Cerebellar nuclear complex (tissue), 1 donor: ENCODE results near the gene COPA.

ENCODE experiments used
- DNase-seq, 2 experiments: peaks; one replicate each; lab custom pipeline; 2025; lab: John Stamatoyannopoulos, UW

The COPA gene

DNA sequence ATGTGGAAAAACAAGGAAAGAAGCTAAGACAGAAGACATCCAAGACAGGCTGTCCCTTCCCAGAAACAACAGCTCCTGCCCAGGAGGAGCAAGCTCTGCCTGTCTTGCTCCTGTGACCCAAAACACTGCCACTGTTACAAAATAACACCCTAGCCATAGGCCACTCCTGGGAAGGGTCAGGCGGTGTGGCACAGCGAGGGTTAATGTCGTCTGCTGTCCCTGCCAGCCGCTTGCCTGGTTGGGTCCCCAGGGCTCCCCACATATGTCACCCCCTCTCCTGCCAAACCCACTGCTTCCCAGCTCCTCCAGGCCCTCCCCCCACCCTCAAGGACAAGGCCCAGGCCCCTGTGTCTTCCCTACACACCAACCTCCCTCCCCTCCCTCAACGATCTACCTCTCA is 20.0 kb upstream of the COPA start:
- DNase-seq = peak; percentile 24 to 25

DNA sequence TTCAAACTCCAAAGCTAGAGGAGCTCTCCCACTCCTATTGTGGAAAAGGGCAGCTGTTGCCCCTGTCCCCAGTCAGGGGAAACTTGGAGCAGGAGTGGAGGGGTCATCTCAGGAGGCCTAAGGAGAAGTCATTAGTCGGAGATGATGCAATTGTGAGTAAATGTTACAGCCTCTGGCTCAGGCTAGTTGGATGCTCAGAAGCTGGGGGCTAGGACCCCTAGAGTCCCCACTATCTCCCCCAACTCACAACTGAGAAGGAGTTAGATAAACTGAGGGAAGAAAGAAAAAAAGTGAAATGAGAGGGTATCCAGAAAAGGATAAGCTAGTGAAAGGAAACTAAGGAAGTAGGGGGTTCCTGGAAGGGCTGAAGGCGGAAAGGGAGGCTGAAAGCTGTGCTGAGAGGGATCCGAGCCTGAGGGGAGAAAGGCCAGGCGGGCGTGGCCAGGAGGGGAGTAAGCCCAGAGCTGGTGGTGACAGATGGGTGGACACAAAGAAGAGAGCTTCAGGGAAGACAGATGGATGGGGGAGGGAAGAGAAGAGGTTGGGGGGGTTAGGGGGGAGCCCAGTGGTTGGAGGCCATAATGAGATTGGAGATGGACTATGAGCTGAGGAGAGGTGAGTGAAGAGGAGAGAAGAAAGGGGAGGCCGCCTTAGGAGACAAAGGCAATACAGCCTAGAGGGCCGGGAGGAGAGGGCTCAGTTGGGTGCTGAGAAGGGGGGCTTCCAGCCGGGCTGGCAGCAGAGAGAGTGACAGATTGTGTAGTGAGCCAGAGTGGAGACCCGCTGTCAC is 19.3 kb upstream of the COPA start:
- no peak for DNase-seq

DNA sequence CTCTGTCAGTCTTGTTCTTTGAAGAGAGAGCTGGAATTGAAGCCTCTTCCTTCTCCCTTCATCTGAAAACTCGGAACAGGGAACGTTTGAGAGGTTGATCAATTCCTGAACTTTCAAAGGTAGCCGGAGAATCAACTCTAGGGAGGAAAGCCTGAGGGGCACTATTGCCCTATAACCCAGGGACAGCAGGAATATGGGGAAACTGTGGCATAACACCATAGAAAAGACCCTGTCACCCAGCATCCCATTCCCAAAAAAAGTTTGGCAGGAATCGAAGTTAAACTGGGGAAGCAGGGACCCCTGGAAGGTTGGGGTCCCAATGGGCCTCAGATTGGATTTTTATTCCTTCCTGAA is 18.7 kb upstream of the COPA start:
- no peak for DNase-seq

DNA sequence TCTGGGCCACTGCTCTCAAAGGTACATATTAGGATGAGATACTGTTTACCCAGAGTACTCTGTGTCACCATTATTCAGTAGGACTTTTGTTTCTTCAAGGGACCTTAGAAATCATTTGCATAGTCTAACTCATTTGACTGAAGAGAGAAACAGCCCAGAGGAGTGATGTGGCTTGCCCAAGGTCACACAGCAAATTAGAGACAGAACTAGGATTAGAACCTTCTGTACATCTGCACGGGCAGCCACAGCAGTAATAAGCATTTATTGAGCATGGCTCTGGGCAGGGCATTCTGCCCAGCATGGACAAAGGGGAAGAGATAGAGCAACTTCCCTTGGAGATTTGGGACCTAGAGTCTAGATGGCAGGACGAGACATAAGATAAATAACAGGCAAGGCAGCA is 18.1 kb upstream of the COPA start:
- DNase-seq = no peak

DNA sequence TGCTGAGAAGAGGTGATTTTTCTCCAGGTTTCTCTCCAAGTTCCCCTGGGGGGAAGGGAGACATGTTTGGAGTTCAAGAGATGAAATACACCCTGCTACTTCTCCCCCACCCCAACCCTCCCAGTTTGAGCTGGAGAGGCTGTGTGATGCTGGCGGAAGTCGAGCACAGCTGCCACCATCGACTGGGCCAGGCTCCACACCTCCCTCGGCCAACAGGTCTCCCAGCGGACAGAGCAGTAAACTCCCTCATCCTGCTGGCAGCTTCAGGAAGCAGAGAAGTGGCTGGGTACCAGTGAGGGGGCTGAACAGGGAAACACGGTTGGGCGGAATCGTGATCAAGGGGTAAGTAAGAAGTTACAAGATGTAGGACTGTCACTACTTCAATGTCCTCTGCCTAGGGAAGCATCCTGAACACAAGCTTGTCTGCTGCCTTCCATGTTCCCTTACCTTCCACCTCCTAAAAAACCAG is 17.2 kb upstream of the COPA start:
- no peak for DNase-seq

DNA sequence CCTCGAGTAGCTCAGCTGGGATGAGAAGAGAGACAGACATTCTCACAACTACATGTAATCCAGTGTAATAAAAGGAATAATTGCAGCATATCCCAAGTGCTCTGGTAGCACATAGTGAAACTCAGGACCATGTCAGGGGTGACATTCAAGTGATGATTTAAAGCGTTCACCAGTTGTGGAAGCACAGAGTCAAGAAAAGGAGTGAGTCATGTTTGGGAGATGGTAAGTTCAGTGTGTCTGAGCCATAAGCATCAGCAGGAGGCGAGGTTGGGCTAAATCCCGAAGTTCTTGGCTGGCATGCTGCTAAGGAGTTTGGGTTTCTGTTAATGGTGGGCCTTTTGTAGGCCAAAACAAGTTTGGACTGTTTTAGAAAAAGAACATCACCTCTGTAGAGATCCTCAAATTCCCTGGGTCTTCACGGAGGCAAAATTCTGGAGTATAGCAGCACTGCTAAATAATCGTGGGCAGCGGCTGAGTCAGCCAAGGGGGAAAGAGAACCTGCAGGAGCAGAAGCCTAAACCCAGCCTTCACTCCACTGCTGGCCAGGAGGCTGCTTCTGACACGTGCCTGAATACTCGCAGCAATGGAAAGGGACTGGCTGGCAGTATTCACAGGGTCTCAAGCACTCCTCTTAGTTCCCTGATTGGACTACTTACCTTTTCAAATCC is 16.6 kb upstream of the COPA start:
- no peak for DNase-seq

DNA sequence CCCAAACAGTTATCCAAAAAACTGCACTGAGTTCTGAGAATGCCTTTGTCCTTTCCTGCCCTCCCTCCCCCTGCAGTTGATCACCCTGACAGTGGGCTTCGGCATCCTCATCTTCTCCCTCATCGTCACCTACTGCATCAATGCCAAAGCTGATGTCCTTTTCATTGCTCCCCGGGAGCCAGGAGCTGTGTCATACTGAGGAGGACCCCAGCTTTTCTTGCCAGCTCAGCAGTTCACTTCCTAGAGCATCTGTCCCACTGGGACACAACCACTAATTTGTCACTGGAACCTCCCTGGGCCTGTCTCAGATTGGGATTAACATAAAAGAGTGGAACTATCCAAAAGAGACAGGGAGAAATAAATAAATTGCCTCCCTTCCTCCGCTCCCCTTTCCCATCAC is 15.0 kb upstream of the COPA start:
- DNase-seq = no peak

DNA sequence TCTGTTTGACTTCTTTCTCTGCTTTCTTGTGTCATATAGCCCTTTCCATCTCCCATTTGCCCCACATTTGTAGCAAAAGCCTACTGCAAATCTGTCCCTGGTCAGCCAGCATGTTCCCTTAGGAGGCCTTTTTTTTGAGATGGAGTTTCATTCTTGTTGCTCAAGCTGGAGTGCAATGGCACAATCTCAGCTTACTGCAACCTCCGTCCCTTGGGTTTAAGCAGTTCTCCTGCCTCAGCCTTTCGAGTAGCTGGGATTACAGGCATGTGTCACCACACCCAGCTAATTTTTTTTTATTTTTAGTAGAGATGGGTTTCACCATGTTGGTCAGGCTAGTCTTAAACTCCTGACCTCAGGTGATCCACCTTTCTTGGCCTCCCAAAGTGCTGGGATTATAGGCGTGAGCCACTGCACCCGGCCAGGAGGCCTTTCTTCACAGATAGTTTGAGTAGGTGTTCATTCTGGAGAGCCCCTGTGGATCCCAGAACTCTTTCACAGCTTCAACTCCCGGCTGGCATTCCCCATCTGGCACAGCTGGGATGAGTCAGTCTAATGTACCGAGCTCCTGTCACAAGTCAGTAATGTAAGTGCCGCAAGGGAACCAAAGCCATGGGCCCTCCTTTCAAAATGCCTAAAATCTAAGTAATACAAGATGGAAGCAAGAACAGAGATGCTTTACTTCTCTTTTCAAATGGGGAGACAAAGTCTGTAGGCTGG is 14.4 kb upstream of the COPA start:
- DNase-seq = no peak

DNA sequence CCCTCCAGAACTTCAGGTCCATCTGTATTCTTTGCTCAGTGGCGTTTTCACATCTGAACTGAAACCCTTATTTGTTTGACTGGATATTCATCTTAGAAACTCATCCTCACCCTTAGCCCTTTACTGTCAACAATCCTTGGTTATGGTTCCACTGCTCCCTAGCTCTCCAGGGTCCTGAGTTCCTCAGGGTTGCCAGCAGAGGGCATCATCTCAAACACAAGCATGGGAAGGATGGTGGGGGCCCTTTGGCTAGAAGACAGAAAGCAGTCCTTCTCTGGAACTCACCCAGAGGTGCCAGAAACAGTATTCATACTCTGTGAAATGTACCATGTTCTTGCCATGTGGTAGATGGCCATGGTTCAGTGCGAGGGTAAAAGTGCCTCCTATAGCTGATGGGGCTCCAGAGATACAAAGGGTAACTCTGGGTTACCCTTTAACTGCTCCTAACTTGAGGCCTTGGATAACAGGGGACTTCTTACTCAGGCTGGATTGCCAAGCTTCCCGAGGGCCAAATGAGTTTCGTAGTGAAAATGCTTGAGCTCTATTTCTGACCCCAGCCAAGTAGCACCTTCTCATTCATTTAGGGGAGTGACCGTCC is 11.4 kb upstream of the COPA start:
- DNase-seq = no peak

DNA sequence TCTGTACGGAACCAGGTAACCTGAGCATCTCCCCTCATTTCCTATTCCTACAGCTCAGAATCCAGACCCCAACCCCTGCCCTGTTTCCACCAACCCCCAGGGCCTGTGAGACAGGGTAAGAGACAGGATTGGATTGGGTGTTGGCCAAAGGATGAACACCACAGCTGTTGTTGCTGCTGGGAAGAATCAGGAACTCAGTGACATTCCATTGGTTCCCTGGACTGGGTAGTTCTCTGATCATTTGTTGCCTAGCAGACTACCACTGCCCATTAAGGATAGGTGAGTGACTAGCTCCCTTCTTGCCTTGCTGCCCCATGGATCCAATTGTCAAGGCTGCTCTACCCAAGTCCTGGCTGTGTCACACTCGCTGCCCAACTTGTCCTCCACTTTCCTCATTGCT is 10.2 kb upstream of the COPA start:
- no peak for DNase-seq

DNA sequence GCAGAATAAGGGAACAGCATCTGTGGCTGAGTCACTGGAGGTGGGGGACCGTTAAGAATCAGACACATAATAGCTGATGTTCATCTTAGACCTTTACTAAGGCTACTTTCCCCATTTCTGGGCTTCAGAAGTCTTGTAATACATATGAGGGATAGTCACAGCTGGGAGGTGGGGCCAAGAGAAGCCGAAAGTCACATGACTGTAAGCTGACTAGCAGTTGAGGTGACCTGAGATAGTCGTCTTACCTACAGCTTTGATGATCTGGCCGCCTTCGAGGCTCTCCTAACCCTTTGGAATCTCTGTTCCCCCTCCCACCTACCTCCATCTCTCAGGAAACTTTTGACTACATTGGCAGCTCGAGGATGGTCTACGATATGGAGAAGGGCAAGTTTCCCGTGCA is 9.5 kb upstream of the COPA start:
- no peak for DNase-seq

DNA sequence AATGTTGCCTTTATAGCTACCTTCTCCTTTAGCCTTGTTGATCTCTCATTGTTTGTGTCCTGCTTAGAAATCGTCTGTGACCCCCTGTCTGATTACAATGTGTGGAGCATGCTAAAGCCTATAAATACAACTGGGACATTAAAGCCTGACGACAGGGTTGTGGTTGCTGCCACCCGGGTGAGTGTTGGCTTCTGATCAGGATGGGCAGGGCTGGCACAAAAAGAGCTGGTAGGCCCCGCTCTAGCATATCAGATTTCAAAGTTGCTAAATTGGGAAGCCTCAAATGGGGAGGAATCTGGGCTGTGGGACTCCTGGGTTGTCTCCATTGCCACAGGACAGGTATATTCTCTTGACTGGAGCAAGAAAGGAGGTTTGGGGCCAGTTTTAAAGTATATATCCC is 8.6 kb upstream of the COPA start:
- DNase-seq = no peak

DNA sequence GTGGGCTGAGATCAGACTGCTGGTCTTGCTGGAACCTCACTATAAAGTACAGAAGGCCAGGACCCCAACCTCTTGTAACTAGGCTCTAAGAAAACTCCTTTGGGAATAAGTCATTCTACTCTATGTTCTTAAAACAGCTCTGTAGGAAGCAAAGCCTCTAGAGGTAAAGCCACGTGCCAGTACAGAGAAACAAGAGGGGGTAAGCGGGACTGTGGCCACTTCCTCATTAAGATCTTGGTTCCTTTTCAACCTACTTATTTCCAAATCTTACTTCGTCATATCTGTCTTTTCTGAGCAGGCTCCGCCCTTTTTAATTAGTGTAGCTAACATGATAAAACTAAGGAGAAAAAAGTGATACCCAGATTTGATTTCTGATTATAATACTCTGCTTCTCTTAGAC is 3.9 kb upstream of the COPA start:
- no peak for DNase-seq

DNA sequence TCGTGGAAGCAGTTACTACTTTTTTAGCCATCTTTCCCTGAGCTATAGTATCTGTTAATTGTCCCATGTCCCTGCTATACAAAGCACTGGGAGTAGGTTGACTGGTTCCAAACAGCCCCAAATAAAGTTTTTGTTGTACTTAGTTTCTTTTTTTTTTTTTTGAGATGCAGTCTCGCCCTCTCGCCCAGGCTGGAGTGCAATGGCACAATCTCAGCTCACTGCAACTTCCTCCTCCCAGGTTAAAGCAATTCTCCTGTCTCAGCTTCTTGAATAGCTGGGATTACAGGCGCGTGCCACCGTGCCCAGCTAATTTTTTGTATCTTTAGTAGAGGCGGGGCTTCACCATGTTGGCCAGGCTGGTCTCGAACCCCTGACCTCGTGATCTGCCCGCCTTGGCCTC is 3.4 kb upstream of the COPA start:
- no peak for DNase-seq

DNA sequence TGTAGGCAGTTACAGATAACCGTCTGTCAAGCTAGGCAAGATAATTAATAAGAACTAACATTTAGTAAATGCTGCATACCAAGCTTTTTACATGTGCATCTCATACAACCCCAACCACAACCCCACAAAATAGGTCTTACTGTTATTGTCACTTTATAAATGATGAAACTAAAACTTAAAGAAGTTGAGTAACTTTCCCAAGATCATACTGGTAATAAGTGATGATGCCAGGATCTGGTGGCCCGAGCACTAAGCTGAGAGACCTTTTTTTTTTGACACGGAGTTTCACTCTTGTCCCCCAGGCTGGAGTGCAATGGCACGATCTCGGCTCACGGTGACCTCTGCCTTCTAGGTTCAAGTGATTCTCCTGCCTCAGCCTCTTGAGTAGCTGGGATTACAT is 1.9 kb upstream of the COPA start:
- no peak for DNase-seq

DNA sequence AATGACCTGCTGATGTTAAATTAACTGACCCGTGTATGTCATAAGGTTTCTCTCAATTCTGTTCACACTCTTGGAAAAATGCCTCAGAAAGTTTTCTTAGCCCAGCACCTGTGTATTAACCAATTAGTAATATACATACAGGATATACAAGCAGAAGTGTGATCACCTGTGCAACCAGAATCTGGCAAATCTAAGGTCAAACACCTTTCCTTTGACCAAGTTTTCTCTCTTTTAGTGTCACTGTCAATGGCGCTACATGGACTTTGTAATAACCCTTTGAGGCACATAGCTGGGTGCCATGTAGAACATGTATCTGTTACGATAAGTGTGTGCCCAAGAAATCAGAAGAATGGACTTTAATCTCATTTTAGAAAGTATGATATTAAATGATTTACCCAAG is 1.2 kb upstream of the COPA start:
- DNase-seq = no peak

DNA sequence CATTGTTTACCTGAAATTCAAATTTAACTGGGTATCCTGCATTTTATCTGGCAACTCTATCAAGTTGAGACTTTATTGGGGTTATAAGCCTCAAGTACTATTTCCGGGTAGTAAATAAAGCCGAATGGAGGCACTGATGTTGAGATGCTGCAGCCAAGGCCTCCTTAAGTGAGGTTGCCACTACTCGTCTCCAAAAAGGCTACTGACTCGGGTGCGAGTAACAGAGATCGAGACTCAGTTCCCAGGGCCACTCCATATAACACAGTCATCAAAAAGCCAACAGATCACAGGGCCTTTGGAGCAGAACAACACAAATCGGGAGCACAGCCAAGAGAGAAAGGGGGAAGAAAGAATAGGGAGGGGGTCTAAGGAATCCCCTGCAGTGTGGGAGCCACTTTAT is 524 bp downstream of the COPA start:
- DNase-seq = no peak

DNA sequence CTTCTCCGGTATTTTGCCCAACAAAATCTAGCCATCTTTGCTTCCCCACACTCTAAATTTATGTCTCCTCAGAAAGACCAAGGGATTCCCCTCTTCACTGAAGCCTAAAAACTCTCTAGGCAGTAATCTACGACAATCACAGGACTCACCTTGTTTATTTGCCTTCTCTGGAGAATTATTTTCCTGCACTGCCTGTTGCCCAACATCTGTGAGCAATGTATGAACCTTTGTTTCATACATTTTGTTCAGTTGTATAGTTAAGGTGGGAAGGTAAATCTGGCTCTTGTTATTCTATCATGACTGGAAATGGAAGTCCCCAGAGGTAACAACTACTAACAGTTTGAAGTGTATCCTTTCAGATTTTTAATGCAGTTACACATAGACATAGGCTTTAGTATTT is 2.2 kb downstream of the COPA start:
- no peak for DNase-seq

DNA sequence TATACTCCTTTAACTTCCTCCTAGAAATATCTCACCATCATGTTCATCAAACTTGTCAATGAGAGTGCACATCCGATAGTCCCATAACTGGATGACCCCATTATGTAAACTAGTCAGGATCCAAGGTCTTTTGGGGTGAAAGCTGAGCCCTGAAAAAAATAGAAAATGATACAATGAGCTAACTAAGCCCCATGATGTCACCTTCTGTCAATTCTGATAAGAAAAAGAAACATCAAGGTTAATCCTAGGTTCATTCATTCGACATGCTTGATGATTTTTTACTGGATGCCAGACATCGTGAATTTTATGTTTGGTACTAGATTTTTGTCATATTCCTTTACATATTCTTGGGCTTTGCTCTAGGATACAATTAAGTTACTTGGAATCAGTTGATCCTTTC is 2.9 kb downstream of the COPA start:
- no peak for DNase-seq

DNA sequence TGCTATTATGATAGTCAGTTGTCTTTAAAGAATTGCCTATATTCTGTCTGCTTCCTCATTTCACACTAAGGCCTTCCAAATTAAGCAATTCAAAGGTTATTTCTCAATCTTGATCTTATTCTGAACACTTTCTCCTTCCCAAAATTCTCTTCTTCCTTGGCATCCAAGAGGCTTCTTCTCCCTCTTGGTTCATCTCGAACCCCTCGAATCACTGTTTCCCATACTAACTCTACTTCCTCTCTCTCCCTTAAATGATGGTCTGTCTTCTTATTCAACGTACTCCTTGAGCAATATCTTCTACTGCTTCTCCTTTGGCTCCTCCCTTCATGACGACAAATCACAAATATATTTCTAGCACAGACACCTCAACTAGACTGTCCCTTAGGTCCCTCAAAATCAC is 4.5 kb downstream of the COPA start:
- no peak for DNase-seq

DNA sequence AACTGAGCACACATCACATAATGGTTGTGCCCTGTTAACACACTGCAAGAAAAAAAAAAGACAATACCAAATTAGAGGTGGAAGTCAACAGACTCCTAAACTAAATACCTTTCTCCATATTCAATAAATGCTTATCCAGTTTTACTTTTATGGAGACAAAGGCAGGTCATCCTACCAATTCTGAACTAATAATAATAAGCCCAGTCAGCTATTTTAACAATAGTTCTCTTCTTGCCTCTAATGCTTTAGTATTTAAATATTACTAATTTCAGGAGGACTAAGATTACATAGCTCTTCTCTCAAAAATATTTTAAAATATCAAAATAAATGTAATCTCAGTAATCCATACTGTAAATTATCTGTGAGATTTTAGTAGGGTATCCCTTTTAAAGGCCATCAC is 10.5 kb downstream of the COPA start:
- no peak for DNase-seq

DNA sequence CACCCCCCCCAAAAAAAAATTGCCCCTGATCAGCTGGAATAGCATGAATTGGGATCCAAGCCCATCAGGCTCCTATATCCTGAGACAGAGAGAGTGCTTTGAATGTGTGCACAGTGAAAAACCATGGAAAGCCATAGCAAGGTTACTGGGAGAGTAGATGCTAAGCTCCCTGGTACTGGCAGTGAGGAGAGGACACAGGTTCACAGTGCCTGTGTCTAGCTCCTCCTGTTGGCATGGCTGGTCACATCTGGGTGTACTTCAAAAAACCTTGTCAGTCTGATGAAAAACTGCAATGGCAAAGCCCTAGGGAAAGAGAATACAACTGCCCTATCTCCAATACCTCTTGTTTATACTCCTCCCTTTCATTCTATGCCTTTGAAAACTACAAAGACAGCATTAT is 12.9 kb downstream of the COPA start:
- no peak for DNase-seq

DNA sequence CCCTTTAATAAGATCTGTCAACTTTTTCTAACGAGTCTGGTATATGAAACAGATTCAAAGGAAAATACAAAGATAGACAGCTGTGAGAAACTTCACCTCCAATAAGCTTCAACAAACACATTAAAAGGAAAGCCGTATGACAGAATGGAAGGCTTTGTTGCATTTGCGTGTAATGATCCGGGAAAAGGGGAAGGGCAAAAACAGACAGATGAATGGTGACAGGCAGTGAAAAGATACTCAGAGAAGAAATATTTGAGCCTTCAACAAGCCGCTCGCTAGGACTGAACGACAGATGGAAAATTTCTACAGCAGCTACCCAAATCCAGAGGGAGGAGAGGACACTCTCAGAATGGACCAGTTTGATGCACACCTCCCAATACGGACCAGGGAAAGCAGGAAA is 14.9 kb downstream of the COPA start:
- no peak for DNase-seq
